DMS53 treated with DMSO at 0.1 percent for 48 hours (cell line): Measurements from ENCODE around the gene TAP2.
"Not testable (repeated sequence)": the region's sequence is repeated elsewhere in the genome, so short reads cannot be mapped to it uniquely, and the experiment has no call there.

Source experiments
- DNase-seq: peaks from one replicate; lab custom pipeline; 2025; ENCODE audit not compliant: unreplicated experiment; lab: John Stamatoyannopoulos, UW

The TAP2 gene

DNA sequence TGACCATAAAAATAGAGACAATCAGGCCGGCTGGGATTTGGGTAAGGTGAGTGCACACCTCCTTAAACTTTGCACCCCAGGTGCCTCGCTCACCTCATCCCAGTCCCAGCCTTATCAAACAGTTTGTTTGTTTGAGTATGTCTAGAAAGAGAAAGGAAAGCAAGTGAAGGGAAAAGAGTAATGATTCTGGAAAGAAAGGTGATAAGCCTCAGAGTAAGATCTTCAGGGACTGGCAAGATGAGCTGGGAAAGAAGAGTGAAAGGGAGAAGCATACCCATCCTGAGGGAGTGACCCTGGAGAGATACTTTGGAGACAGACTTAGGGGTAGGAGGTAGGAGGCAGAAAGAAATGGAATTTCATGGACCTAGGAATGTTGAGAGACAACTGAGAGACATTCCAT lies 1.7 kb downstream of the TAP2 start:
- no peak for DNase-seq

DNA sequence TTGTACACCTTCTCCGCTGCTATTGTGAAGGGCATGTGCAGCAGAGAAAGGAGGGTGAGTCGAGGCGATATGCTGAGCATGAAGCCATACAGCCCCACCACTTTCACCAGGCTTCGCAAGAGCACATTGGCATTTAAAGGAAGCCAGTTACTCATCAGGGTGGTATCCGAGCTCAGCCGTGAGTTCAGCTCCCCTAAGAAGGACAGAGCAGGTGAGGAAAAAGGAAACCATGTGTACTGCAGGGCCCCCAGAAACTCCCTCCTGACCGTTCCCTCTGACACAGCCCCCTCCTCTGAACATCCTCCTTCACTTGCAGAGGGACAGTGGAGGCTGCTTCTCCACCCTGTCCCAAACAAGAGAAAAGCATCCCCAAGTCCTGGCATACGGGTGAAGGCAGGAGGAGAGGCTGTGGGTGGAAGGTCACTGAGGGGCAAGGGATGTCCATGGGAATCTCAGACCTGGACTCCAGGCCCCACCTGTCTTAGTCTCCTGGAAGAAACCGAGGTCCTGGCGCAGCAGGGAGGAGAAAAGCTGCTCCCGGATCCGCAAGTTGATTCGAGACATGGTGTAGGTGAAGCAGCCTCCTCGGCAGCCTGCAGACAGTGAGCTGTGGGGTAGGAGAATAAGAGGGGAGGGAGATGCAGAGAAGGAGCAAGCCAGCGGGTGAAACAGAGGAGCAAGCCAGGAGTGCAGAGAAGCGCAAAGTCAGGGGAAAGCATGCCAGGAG lies 3.2 kb downstream of the TAP2 start:
- DNase-seq: no peak

DNA sequence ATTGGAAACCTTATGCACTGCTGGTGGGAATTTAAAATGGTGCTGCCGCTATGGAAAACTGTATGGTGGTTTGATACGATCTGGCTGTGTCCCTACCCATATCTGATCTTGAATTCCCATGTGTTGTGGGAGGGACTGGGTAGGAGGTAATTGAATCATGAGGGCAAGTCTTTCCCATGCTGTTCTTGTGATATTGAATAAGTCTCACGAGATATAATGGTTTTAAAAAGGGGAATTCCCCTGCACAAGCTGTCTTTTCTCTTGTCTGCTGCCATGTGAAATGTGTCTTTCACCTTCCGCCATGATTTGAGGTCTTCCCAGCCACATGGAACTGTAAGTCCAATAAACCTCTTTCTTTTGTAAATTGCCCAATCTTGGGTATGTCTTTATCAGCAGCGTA lies 4.9 kb downstream of the TAP2 start:
- no peak for DNase-seq

DNA sequence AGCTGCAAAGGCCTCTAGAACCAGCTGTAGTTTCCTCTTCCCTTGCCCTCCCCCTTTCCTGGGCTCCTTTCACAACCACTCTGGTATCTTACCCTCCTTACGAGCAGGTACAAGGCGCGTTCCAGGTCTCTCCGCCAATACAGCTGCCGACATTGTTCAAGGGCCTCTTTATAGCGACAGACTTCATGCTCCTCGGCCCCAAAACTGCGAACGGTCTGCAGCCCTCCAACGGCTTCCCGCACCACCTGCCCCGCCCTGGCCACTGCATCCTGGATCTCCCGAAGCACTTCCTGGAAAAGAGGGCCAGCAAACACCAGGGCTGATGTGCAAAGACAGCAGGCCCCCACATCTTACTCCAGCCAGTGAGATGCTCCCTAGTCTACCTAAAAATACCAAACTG lies 6.0 kb downstream of the TAP2 start:
- no peak for DNase-seq

DNA sequence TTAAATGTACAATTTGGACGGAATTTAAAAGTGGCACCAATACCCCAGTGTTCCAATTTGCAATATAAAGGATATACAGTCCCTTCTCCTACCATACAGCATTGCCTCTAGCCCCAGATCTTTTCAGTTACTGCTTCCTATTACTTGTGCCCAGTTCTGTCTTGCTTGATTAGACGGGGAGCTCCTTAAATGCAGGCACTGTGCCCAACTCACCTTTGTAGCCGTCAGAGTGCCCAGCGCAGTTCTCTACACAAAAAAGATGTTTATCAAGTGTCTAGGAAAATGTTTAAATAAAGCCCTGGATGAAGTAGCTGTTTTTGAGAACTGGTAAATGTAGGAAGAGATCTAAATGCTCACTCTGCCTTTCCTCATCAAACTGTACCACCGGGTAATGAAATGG lies 7.6 kb downstream of the TAP2 start:
- DNase-seq: no peak

DNA sequence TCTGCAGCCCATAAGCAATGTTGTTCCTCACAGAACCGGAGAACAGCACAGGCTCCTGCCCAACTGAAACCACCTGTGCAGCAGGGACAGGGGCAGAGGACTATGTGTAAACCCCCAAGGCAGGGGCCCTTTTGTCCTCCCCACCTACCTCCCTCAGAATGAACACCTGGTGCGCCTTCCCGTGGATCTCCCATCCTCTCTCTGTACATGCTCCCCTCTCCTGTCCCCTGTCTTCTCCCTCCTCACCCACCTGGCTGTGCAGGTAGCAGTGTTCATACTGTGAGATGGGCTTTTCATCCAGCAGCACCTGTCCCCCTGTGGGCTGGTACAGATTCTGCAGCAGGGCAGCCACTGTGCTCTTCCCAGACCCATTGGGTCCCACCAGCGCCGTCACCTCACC lies 8.5 kb downstream of the TAP2 start:
- no peak for DNase-seq

DNA sequence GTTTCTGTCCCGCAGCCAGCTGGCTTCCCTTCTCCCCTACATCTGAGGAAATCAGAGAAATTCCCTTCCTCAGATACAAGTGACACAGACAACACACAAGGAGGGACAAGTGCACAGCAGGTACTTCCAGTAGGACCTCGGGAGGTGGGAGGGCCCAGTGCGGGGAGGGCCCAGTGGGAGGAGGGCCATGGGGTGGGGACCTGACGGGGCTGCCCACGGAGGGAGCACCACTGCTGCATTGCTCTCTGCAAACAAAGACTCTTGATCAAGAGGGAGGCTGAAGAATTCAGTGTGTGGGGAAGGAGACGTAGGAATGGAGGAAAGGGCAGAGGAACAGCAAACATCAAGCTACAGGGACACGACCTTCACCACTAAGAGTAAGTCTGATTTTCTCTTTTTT lies 9.0 kb downstream of the TAP2 start:
- no peak for DNase-seq

DNA sequence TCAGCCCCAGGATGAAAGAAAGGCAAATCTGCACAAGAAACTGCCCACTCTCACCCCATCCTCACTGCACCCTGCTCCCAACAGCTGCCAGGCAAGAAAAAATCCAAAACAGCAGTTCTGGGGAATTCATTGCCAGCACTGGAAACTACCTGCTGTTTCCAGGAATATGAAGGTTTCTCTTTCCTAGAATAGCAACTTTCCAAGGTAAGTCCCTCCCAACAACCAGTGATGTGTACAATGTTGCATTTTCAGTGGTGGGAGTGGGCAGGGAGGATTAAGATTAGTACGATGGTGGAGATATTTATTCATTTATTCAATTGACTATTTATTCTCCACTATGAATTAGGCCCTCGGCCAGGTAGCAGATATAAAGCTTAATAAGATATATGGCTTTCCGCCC lies 11.5 kb downstream of the TAP2 start:
- DNase-seq: no peak

DNA sequence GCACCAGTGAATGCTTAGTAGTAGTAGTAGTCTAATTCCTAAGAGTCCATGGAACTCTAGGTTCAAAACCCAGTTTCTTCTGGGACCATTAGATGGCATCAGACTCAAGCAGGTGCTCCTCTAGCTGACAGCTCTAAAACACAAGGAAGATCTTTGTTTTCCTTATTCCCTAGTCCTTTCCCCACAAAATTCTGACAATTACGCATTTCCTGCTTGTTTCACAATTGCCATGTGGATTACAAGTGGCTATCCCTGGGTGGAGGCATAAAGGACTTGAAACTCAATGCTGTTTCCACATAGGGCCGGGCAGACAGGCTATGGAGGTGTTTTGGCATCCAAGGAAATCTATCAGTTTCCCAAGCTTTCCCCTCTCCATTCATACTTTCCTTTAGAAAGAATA lies 12.6 kb downstream of the TAP2 start:
- DNase-seq: peak; percentile 13

DNA sequence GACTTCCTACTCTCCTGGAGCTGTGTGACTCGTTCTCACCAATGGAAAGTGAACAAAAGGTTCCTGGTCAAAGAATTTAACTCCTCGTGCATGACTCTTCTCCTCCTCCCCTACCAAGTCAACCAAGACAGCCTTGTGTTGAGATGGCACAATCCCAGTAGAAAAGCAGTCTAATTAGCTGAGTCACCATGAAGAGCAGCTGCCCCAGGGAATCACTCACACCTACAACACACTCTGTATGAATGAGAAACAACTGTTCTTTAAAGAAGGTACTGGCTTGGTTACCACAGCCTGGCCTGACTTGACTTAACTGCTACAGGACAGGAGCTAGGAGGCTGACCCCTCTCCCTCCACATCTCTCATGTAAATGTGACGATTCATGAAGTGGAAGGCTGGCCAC lies 18.8 kb downstream of the TAP2 start:
- DNase-seq: peak; percentile 57

DNA sequence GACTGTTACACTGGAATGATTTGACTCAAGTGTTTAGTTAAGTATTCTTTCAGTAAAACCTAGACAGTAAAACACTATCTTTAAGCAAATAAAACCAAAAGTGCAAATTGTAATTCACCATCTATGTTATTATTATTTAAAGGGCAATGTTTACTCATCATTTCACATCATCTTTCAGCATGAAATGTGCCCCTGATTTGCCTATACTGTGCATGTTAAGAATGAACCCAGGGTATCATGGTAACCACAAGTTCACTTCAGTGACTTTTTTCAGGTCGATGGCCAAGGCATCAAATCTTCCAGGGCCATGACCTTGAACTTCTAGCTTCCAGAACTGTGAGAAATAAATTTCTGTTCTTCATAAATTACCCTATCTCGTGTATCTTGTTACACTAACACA lies 19.7 kb downstream of the TAP2 start:
- DNase-seq: no peak

DNA sequence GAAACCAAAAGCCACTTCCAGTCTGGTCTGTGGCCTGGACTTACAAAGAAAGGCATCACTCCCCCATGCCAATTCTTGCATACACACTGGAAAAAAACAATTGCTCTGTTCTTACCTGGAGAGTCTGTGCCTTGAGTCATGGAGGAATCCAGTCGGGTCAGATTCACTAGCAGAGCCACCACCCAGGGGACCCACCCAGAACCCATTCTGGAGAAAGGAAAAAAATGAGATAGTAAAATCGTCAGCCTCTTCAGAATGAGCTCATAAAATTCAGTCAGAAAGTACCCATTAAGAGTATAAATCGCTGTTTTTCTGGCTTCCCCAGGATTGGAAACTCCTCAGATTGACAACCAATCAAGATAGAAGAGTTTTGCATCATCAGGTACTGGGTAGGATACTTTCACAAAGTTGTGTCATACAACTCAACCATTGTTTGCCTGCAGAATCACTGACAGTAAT lies 21.8 kb downstream of the TAP2 start, which contains the start of gene HLA-DOB:
Gene HLA-DOB (minus strand): TSS at position 257 of the 459 bp plus-strand sequence. CDS start 51 bp downstream, at position 206.
- no peak for DNase-seq

DNA sequence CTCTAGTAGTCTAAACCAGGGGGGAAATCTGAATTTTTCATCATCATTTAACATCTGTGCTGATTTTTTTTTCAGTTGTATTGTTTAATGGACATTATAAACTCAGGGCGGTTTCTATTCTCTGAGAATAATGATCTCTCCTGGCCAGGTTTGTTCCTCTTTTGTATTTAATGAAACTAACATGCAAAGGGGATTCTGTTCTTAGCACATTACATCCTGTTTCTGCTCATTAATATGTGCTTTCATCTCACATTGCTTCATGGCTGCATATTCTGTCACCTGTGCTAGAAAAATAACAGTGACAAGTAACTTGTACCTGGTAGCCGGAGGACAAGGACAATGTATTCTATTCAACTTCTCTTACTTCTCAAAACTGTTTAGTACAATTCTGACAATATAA lies 22.5 kb downstream of the TAP2 start:
- no peak for DNase-seq

DNA sequence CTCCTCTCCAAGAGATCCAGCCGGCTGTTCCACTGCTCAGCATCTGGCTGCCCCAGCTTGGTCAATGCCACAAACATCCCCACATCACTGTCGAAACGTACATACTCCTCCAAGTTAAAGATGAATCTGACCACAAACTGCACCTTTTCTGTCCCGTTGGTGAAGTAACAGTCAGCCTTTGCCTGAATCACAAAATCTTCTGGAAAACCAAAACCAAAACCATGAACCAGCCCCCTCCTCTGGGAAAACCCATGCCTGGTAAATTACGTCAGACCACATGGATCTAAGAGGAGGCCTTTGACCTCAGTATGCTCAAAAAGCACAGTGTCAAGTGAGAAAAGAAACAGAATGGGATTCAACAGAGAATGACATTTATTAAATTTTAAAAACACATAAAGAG lies 23.4 kb downstream of the TAP2 start:
- no peak for DNase-seq

DNA sequence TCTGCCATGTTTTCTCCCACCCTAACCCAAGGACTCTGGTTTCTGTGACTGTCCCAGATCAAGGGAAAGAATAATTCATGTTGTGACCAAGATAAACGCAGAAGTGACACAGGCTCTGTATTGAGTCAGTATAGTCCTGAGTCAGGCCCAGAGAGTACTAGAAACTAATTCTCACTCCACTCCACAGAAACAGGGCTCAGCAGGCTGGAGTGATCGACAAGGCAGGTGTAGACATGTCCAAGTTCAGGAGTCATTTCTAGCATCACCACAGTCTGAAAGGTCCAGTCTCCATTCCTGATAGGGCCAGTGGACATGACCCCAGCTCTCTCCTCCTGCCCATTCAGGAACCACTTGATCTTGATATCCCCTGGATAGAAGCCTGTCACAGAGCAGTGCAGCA lies 24.4 kb downstream of the TAP2 start:
- DNase-seq: no peak

DNA sequence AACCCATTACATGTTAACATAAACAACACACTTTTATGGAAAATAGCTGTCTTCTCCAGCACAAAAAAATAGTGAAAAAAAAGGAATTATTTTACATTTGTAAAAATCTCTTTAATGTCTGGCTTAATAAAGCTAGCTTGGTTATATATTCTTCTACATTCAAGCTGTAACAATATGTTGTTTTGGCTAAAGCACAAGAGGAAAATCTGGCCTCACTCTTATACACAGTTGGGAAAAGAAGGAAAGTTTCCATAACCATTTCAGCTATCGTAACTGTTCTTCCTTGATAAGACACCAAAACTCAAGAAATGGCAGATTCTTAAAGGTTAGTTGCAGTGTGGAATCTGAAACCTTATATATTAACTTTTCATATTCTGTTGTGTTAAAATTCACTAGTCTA lies 29.4 kb downstream of the TAP2 start:
- no peak for DNase-seq

DNA sequence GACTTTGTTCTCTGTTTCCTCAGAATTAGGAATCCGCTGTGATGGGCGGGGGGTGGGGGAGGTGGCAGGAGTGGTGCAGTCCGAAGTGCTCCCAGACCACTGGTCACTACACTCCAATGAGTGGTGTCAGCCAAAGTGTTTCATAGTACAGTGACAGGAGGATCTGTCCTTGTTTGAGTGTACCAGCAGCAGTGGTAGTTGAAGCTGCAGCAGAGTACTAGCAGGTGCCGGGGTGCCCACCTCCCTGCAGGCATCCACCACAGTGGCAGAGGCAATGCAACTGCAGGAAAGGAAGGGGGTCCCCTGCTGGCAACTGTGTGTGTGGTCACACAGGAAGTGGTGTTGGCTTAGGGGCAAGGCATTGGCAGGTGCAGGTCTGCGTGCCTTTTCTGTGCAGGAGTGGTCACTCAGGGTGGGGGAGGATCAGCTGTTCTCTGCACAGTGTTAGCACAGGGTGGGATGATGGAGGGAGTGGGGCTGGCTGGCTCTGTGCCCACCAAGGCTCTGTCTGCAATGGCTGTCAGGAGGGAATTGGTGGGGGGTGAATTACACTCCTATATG lies 31.4 kb downstream of the TAP2 start:
- no peak for DNase-seq

DNA sequence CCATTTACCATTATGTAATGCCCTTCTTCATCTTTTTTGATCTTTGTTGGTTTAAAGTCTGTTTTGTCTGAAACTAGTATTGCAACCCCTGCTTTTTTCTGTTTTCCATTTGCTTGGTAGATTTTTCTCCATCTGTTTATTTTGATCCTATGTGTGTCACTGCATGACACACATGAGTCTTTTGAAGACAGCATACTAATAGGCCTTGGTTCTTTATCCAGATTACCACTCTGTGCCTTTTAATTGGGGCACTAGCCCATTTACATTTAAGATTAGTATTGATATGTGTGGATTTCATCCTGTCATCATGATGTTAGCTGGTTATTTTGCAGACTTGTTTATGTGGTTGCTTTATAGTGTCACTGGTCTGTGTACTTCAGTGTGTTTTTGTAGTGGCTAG lies 33.1 kb downstream of the TAP2 start:
- not testable (repeated sequence) for DNase-seq

DNA sequence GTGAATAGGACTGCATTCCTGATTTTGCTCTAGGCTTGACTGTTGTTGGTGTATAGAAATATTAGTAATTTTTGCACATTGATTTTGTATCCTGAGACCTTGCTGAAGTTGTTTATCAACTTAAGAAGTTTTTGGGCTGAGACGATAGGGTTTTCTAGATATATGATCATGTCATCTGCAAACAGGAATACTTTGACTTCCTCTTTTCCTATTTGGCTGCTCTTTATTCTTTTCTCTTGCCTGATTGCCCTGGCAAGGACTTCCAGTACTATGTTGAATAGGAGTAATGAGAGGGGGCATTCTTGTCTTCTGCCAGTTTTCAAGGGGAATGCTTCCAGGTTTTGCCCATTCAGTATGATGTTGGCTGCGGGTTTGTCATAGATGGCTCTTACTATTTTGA lies 35.1 kb downstream of the TAP2 start:
- no peak for DNase-seq

DNA sequence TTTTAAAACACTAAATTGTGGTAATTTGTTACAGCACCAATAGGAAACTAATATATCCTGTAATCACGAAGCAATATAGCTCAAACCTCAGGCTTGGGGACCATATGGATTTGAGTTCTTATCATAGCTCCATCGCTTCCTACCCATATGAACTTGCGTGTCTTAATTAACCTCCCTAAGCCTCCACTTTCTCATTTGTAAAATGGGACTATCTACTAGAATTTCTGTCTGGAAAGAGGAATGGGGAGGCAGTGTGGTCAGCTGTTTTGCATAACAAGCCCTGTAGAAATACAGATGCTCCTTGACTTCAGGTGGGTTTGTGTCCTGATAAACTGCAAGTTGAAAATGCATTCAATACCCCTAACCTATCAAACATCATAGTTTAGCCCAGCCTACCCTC lies 38.8 kb downstream of the TAP2 start:
- no peak for DNase-seq

DNA sequence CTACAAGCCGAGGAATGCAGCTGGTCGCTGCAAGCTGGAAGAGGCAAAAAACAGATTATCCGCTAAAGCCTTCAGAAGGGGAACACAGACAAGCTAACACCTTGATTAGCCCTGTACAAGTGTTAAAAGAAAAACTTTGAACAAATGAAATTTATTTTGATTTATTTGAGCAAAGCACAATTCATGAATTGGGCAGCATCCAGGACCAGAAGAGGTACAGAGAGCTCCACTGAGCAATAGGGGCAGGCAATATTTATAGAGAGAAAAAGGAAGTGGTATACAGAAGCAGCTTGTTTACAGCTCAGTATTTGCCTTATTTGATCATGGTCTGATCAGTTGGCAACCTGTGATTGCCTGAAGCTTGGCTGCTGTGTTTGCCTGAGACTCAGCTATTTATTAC lies 39.4 kb downstream of the TAP2 start:
- DNase-seq: no peak

DNA sequence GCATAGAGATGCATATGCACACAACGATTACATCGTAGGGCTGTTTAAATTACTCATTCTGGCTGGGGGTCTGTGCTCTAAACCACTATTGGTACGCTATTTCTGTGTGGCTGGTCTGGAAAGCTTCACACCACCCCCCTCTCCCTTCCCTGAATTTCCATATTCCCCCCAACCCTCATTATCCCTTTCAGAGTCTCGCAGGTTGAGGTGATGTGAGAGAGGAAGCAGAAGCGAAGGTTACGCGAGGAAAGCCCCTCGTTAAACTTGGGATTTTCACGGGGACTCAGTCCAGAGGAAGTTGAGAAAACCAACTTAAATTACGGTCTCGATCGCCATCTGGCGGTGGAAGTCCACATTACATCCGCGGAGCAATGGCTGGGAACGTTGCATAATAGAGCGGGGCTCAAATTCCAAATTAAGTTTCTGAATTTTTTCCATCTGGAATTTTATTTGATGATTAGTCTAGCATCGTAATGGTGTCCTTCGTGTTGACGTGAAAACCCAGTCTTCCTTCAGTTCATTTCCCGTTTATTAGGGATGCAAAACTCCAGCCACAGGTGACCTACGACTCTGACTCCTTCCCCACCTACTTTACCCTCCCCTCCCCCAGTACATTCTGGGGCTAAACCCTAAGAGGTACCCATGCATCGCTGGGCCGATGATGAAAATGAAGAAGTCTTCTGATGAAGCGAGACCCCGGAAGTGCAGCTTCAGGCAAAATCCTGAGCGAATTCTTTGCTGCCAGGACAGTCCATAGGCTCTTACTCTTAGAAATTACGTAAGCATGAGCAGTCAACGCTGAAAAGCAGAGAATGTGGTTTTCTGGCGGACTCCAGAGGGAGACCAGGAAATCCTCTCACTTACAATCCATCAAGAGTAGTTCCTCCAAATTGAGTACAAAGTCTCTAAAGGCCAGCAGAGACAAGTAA lies 41.4 kb downstream of the TAP2 start:
- DNase-seq: peak; percentile 10
